Measurements from ENCODE around the gene RNU6-9.

DNA sequence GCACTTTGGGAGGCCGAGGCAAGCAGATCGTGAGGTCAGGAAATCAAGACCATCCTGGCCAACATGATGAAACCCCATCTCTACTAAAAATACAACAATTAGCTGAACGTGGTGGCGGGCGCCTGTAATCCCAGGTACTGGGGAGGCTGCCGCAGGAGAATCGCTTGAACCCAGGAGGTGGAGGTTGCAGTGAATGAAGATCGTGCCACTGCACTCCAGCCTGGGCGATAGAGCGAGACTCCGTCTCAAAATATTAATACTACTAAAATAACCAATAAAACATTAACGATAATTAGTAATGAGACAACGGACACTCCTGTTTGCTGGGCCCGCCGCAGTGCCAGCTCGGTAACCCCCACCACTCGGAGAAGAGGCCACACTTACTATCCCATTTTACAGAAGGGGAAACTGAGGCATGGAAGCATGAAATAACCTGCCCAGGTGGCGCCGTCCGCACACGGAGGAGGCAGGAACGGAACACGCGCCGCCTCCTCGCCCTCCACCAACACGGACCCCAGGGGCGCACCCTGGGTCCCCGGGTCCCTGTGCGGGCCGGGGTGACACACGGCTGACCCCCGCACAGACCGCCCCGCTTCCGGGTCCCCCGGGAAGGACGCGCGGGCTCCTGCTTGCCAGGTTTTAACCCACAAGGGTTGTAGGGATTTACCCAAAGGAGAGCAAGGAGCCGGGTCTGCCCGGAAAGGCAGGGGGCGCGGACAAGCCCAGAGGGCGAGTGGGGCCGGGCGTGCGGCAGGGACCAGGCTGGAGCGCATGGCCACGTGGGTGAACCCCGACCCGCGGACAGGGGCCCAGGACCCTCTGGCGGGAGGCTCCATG is 18.1 kb downstream of the RNU6-9 start:
- TF ChIP-seq, protein P1, sequence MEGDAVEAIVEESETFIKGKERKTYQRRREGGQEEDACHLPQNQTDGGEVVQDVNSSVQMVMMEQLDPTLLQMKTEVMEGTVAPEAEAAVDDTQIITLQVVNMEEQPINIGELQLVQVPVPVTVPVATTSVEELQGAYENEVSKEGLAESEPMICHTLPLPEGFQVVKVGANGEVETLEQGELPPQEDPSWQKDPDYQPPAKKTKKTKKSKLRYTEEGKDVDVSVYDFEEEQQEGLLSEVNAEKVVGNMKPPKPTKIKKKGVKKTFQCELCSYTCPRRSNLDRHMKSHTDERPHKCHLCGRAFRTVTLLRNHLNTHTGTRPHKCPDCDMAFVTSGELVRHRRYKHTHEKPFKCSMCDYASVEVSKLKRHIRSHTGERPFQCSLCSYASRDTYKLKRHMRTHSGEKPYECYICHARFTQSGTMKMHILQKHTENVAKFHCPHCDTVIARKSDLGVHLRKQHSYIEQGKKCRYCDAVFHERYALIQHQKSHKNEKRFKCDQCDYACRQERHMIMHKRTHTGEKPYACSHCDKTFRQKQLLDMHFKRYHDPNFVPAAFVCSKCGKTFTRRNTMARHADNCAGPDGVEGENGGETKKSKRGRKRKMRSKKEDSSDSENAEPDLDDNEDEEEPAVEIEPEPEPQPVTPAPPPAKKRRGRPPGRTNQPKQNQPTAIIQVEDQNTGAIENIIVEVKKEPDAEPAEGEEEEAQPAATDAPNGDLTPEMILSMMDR (conservative IDR thresholded peaks at IDR 0.05), result no peak
- no peak for TF ChIP-seq EZH2 (IDR thresholded peaks at IDR 0.05; ENCODE audit: low read depth)
